Stimulated activated CD4-positive, alpha-beta T cell treated with anti-CD3 and anti-CD28 coated beads, Interleukin-1b, Interleukin-23, amount 100 ng/mL, for 1 hour (primary cell): ENCODE measurements around the gene TRNP1.
A peak's percentile ranks its signal among the peaks of the same experiment; 100 is the strongest.

Experiments used
- DNase-seq, 2 donors: peaks; one replicate each; pipeline ENCODE4 v3.0.0-alpha.2; 2020; ENCODE audit warnings: low read depth in 2 of 2

TRNP1 gene

GRCh38 chr1:27026621-27027574, 33.4 kb downstream of the TRNP1 start:
- DNase-seq = no peak

GRCh38 chr1:27027575-27028250, 34.2 kb downstream of the TRNP1 start:
- DNase-seq = no peak

- no peak for DNase-seq
These were observed 36.0 kb downstream of the TRNP1 start for GRCh38 chr1:27029517-27029916.

- DNase-seq = no peak
These were observed 38.0 kb downstream of the TRNP1 start for GRCh38 chr1:27031235-27032118.

- no peak for DNase-seq
These were observed 38.6 kb downstream of the TRNP1 start for GRCh38 chr1:27032119-27032461.

GRCh38 chr1:27033043-27033746, 39.7 kb downstream of the TRNP1 start:
- no peak for DNase-seq

- DNase-seq = no peak
These were observed 41.9 kb downstream of the TRNP1 start for GRCh38 chr1:27035344-27035743.

- DNase-seq = no peak
These were observed 43.2 kb downstream of the TRNP1 start for GRCh38 chr1:27036718-27037117.

GRCh38 chr1:27037518-27037917, 44.0 kb downstream of the TRNP1 start:
- no peak for DNase-seq

- no peak for DNase-seq
These were observed 44.5 kb downstream of the TRNP1 start for GRCh38 chr1:27038020-27038419.

- no peak for DNase-seq
These were observed 49.2 kb downstream of the TRNP1 start for GRCh38 chr1:27042670-27043069.

GRCh38 chr1:27044613-27045151, 51.2 kb downstream of the TRNP1 start:
- peak; percentile 75 to 94 for DNase-seq

- peak; percentile 12 to 55 for DNase-seq
These were observed 52.6 kb downstream of the TRNP1 start for GRCh38 chr1:27045973-27046558.

GRCh38 chr1:27047914-27048313, 54.4 kb downstream of the TRNP1 start:
- DNase-seq = no peak

GRCh38 chr1:27049100-27049499, 55.6 kb downstream of the TRNP1 start:
- DNase-seq = no peak

- no peak for DNase-seq
These were observed 56.1 kb downstream of the TRNP1 start for GRCh38 chr1:27049607-27050006.
